Measurements from ENCODE around the gene TNRC6C. TPM values are rescaled to one million over a fixed set of nuclear protein-coding genes. Genes with fewer than 3 reads are reported as not detected.
A peak's percentile ranks its signal among the peaks of the same experiment; 100 is the strongest.

TNRC6C gene
- total RNA-seq, 2 experiments from 2014 or later = 50.7 to 57.3 TPM

GRCh38 chr17:78042542-78042941 lies 84.0 kb downstream of the TNRC6C start:
- H3K4me1 ChIP-seq (ENCODE audit: insufficient read depth, low read length) = peaks cover 15% of the 10 kb centered on the region

GRCh38 chr17:78043031-78043430 lies 84.5 kb downstream of the TNRC6C start:
- Histone ChIP-seq H3K9me3 (ENCODE audit: control insufficient read depth in 1 of 2, insufficient read depth in 1 of 2, low read length in 2 of 2) (no peaks in the 10 kb centered on the region), H3K27ac (ENCODE audit: low read depth in 1 of 2, low read length in 2 of 2) (no peak overlapping the region), H3K36me3 (ENCODE audit: insufficient read depth, low read length) (peaks cover 20% of the 10 kb centered on the region), H3K4me3 (ENCODE audit: low read length) (no peak overlapping the region), H3K4me1 (ENCODE audit: insufficient read depth, low read length) (peaks cover 15% of the 10 kb centered on the region), H3K27me3 (ENCODE audit: control insufficient read depth in 1 of 2, insufficient read depth in 2 of 2, low read length in 2 of 2) (no peaks in the 10 kb centered on the region)
- Mint-ChIP-seq H3K4me1 (ENCODE audit: low read depth) (peaks cover 81% of the 10 kb centered on the region), H3K36me3 (ENCODE audit: low read depth) (peaks cover 75% of the 10 kb centered on the region), H3K9me3 (no peaks in the 10 kb centered on the region), H3K27ac (no peak overlapping the region), H3K27me3 (no peaks in the 10 kb centered on the region), H3K4me3 (no peak overlapping the region)
- ChIA-PET POLR2A (no interaction called here), CTCF (no interaction called here)
- TF ChIP-seq, protein P1, sequence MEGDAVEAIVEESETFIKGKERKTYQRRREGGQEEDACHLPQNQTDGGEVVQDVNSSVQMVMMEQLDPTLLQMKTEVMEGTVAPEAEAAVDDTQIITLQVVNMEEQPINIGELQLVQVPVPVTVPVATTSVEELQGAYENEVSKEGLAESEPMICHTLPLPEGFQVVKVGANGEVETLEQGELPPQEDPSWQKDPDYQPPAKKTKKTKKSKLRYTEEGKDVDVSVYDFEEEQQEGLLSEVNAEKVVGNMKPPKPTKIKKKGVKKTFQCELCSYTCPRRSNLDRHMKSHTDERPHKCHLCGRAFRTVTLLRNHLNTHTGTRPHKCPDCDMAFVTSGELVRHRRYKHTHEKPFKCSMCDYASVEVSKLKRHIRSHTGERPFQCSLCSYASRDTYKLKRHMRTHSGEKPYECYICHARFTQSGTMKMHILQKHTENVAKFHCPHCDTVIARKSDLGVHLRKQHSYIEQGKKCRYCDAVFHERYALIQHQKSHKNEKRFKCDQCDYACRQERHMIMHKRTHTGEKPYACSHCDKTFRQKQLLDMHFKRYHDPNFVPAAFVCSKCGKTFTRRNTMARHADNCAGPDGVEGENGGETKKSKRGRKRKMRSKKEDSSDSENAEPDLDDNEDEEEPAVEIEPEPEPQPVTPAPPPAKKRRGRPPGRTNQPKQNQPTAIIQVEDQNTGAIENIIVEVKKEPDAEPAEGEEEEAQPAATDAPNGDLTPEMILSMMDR (IDR thresholded peaks at IDR 0.05) = no peak
- no peak for DNase-seq
- intact Hi-C loops (cut with DNase I, micrococcal nuclease) = no loop called here
- ATAC-seq (ENCODE audit: poor library complexity) = no peak

More at GRCh38 chr17:78042542-78042941, 84.0 kb downstream of the TNRC6C start:
- Mint-ChIP-seq H3K27ac (no peak overlapping the region), H3K36me3 (ENCODE audit: low read depth) (peaks cover 77% of the 10 kb centered on the region), H3K4me3 (no peak overlapping the region), H3K4me1 (ENCODE audit: low read depth) (peaks cover 83% of the 10 kb centered on the region), H3K27me3 (no peaks in the 10 kb centered on the region), H3K9me3 (no peaks in the 10 kb centered on the region)
- H3K4me3 ChIP-seq (ENCODE audit: low read length) = no peak overlapping the region
- intact Hi-C loops (cut with DNase I, micrococcal nuclease) = no loop called here
- H3K9me3 ChIP-seq (ENCODE audit: control insufficient read depth in 1 of 2, insufficient read depth in 1 of 2, low read length in 2 of 2) = no peaks in the 10 kb centered on the region
- no peak for DNase-seq
- ATAC-seq (ENCODE audit: poor library complexity) = no peak
- POLR2A ChIA-PET = interaction anchor here (2.3 kb wide), 1 partner anchor 84 kb away, joined by 12 read pairs; the partner anchor contains the start of gene TNRC6C
- H3K36me3 ChIP-seq (ENCODE audit: insufficient read depth, low read length) = peaks cover 20% of the 10 kb centered on the region
- H3K27me3 ChIP-seq (ENCODE audit: control insufficient read depth in 1 of 2, insufficient read depth in 2 of 2, low read length in 2 of 2) = no peaks in the 10 kb centered on the region
- H3K27ac ChIP-seq (ENCODE audit: low read depth in 1 of 2, low read length in 2 of 2) = no peak overlapping the region
- CTCF ChIA-PET = no interaction called here
- TF ChIP-seq, protein P1 (IDR thresholded peaks at IDR 0.05) = no peak

GRCh38 chr17:78044280-78044835 lies 85.9 kb downstream of the TNRC6C start:
- CTCF ChIA-PET = interaction anchor here (1.0 kb wide), 1 partner anchor 25 kb away, joined by 4 read pairs; no protein-coding TSS in a partner anchor
- ATAC-seq (ENCODE audit: poor library complexity) (no peak), DNase-seq (no peak)
- H3K27ac Mint-ChIP-seq = peak overlapping the region; percentile 50
- no peaks in the 10 kb centered on the region for H3K9me3 Mint-ChIP-seq
- intact Hi-C loops (cut with DNase I, micrococcal nuclease) = no loop called here
- peaks cover 77% of the 10 kb centered on the region for H3K4me1 Mint-ChIP-seq (ENCODE audit: low read depth)
- Histone ChIP-seq H3K4me1 (ENCODE audit: insufficient read depth, low read length) (peaks cover 15% of the 10 kb centered on the region), H3K9me3 (ENCODE audit: control insufficient read depth in 1 of 2, insufficient read depth in 1 of 2, low read length in 2 of 2) (no peaks in the 10 kb centered on the region), H3K27me3 (ENCODE audit: control insufficient read depth in 1 of 2, insufficient read depth in 2 of 2, low read length in 2 of 2) (no peaks in the 10 kb centered on the region), H3K27ac (ENCODE audit: low read depth in 1 of 2, low read length in 2 of 2) (no peak overlapping the region), H3K4me3 (ENCODE audit: low read length) (no peak overlapping the region), H3K36me3 (ENCODE audit: insufficient read depth, low read length) (peaks cover 26% of the 10 kb centered on the region)
- TF ChIP-seq, protein P1 (IDR thresholded peaks at IDR 0.05) = no peak
- POLR2A ChIA-PET = no interaction called here
- no peaks in the 10 kb centered on the region for H3K27me3 Mint-ChIP-seq
- H3K4me3 Mint-ChIP-seq = no peak overlapping the region
- H3K36me3 Mint-ChIP-seq (ENCODE audit: low read depth) = peaks cover 77% of the 10 kb centered on the region

Measured in CD4-positive, alpha-beta T cell (primary cell).